BLaER1 (cell line): ENCODE results near the gene GPRC5D.

Source experiments
- H3K27ac ChIP-seq: shearing (Covaris generic); formaldehyde crosslinking; 2 replicates; pipeline ENCODE4 v1.8.1; 2022
- H3K27me3 ChIP-seq: shearing (Covaris generic); formaldehyde crosslinking; 2 replicates; pipeline ENCODE4 v1.8.1; 2022
- H3K36me3 ChIP-seq: shearing (Covaris generic); formaldehyde crosslinking; 2 replicates; pipeline ENCODE4 v1.8.1; 2022
- H3K4me1 ChIP-seq: shearing (Covaris generic); formaldehyde crosslinking; 2 replicates; pipeline ENCODE4 v1.8.1; 2022
- H3K4me2 ChIP-seq: shearing (Covaris generic); formaldehyde crosslinking; 2 replicates; pipeline ENCODE4 v1.8.1; 2022
- H3K4me3 ChIP-seq: shearing (Covaris generic); formaldehyde crosslinking; 2 replicates; pipeline ENCODE4 v1.8.1; 2022
- H3K9ac ChIP-seq: shearing (Covaris generic); formaldehyde crosslinking; 2 replicates; pipeline ENCODE4 v1.8.1; 2022
- H3K9me3 ChIP-seq: shearing (Covaris generic); formaldehyde crosslinking; 2 replicates; pipeline ENCODE4 v1.8.1; 2022
- H4K20me1 ChIP-seq: shearing (Covaris generic); formaldehyde crosslinking; 2 replicates; pipeline ENCODE4 v1.8.1; 2022
- Cebpa-rat ChIP-seq: shearing (Covaris generic); IDR thresholded peaks from 2 replicates; pipeline ENCODE4 v1.8.1; 2022

GPRC5D gene

DNA sequence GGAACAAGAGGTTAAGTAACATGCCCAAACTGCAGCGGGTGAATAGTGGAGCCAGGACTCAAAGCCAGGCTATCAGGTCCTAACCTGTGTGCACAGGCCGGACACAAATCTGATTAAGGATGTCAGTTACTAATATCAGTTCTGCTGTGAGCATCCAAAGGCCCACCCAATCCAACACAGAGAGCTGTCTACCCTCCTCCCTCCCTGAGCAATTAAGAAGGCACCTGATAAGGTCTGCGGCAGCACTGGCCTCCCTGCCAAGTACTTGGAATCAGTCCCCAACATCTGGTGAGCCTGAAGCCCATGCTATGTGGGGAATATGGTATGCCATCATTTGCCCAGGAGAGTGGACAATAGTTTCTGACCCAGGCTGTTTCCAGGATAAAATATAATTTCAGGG, 44.2 kb upstream of the GPRC5D start:
- Histone ChIP-seq H4K20me1 (no peaks in the 10 kb centered on the region), H3K36me3 (no peaks in the 10 kb centered on the region), H3K9ac (no peak overlapping the region), H3K27ac (no peak overlapping the region), H3K9me3 (no peaks in the 10 kb centered on the region), H3K4me3 (no peak overlapping the region), H3K4me1 (peaks cover 38% of the 10 kb centered on the region), H3K27me3 (peaks cover 9% of the 10 kb centered on the region), H3K4me2 (no peak overlapping the region)
- no peak for TF ChIP-seq Cebpa-rat

- H3K9me3 ChIP-seq = no peaks in the 10 kb centered on the region
- H3K4me1 ChIP-seq = peaks cover 41% of the 10 kb centered on the region
- H3K27me3 ChIP-seq = no peaks in the 10 kb centered on the region
- no peak overlapping the region for H3K4me2 ChIP-seq
- no peaks in the 10 kb centered on the region for H3K36me3 ChIP-seq
- no peak for TF ChIP-seq Cebpa-rat
- no peak overlapping the region for H3K9ac ChIP-seq
- H3K27ac ChIP-seq = no peak overlapping the region
- H3K4me3 ChIP-seq = no peak overlapping the region
- no peaks in the 10 kb centered on the region for H4K20me1 ChIP-seq
Measured at GRCh38 chr12:12995088-12995487, 43.1 kb upstream of the GPRC5D start.

GRCh38 chr12:12993367-12993766, 41.4 kb upstream of the GPRC5D start:
- no peak overlapping the region for H3K4me3 ChIP-seq
- no peaks in the 10 kb centered on the region for H3K9me3 ChIP-seq
- peaks cover 9% of the 10 kb centered on the region; the same call in 1 of the 2 replicates for H3K36me3 ChIP-seq
- no peak for TF ChIP-seq Cebpa-rat
- peaks cover 30% of the 10 kb centered on the region for H3K4me1 ChIP-seq
- no peak overlapping the region for H3K27ac ChIP-seq
- peak overlapping the region; percentile 34 for H3K4me2 ChIP-seq
- no peaks in the 10 kb centered on the region for H4K20me1 ChIP-seq
- no peak overlapping the region for H3K9ac ChIP-seq
- H3K27me3 ChIP-seq = no peaks in the 10 kb centered on the region

- H3K36me3 ChIP-seq = peaks cover 9% of the 10 kb centered on the region; the same call in 1 of the 2 replicates
- H3K9ac ChIP-seq = no peak overlapping the region
- no peaks in the 10 kb centered on the region for H4K20me1 ChIP-seq
- H3K27ac ChIP-seq = no peak overlapping the region
- no peaks in the 10 kb centered on the region for H3K9me3 ChIP-seq
- H3K4me1 ChIP-seq = peaks cover 30% of the 10 kb centered on the region
- peak overlapping the region; percentile 39 for H3K4me2 ChIP-seq
- no peak for TF ChIP-seq Cebpa-rat
- no peaks in the 10 kb centered on the region for H3K27me3 ChIP-seq
- no peak overlapping the region for H3K4me3 ChIP-seq
Measured at GRCh38 chr12:12992418-12993130, 40.6 kb upstream of the GPRC5D start.

- no peak overlapping the region for H3K9ac ChIP-seq
- no peak overlapping the region for H3K27ac ChIP-seq
- H3K4me1 ChIP-seq = peaks cover 25% of the 10 kb centered on the region
Measured at GRCh38 chr12:12990700-12991468, 38.9 kb upstream of the GPRC5D start.

DNA sequence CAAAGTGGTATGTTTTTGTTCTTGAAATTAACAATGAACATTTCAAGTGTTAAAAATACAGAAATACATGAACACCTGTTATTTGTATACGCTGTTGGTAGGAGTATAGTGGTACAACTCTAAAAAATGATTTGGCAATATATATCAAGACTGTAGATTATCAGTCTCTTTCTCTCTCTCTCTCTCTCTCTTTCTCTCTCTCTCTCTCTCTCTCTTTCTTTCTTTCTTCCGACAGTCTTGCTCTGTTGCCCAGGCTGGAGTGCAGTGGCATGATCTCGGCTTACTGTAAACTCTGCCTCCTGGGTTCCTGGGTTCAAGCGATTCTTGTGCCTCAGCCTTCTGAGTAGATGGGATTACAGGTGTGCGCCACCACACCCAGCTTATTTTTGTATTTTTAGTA, 35.5 kb upstream of the GPRC5D start:
- Histone ChIP-seq H3K9me3 (no peaks in the 10 kb centered on the region), H3K9ac (no peak overlapping the region), H4K20me1 (no peaks in the 10 kb centered on the region), H3K27ac (no peak overlapping the region), H3K4me1 (peaks cover 14% of the 10 kb centered on the region), H3K36me3 (peaks cover 24% of the 10 kb centered on the region), H3K4me2 (no peak overlapping the region), H3K4me3 (no peak overlapping the region), H3K27me3 (no peaks in the 10 kb centered on the region)
- no peak for TF ChIP-seq Cebpa-rat

More at GRCh38 chr12:12990700-12991468, 38.9 kb upstream of the GPRC5D start:
- no peaks in the 10 kb centered on the region for H3K27me3 ChIP-seq
- 0 out of 2 replicates have a peak overlapping the region, but pooled peaks have one; percentile 27 for H3K4me2 ChIP-seq
- H3K9me3 ChIP-seq = no peaks in the 10 kb centered on the region
- H3K36me3 ChIP-seq = peaks cover 22% of the 10 kb centered on the region
- no peaks in the 10 kb centered on the region for H4K20me1 ChIP-seq
- no peak overlapping the region for H3K4me3 ChIP-seq
- no peak for TF ChIP-seq Cebpa-rat

GRCh38 chr12:12986775-12987331, 34.9 kb upstream of the GPRC5D start:
- H3K9ac ChIP-seq = no peak overlapping the region
- peaks cover 9% of the 10 kb centered on the region for H3K4me1 ChIP-seq
- no peak overlapping the region for H3K27ac ChIP-seq
- no peak overlapping the region for H3K4me2 ChIP-seq
- TF ChIP-seq Cebpa-rat = no peak
- no peaks in the 10 kb centered on the region for H3K9me3 ChIP-seq
- H3K4me3 ChIP-seq = no peak overlapping the region
- no peaks in the 10 kb centered on the region for H3K27me3 ChIP-seq
- no peaks in the 10 kb centered on the region for H4K20me1 ChIP-seq
- H3K36me3 ChIP-seq = peaks cover 24% of the 10 kb centered on the region

GRCh38 chr12:12985817-12986408, 33.9 kb upstream of the GPRC5D start:
- H3K9ac ChIP-seq = no peak overlapping the region
- peaks cover 24% of the 10 kb centered on the region for H3K36me3 ChIP-seq
- no peak for TF ChIP-seq Cebpa-rat

GRCh38 chr12:12984149-12984548, 32.2 kb upstream of the GPRC5D start:
- Histone ChIP-seq H3K36me3 (peaks cover 30% of the 10 kb centered on the region), H3K9ac (no peak overlapping the region), H4K20me1 (no peaks in the 10 kb centered on the region), H3K4me2 (no peak overlapping the region), H3K27ac (no peak overlapping the region), H3K27me3 (no peaks in the 10 kb centered on the region), H3K4me1 (no peaks in the 10 kb centered on the region), H3K4me3 (no peak overlapping the region), H3K9me3 (no peaks in the 10 kb centered on the region)
- TF ChIP-seq Cebpa-rat = no peak

More at GRCh38 chr12:12985817-12986408, 33.9 kb upstream of the GPRC5D start:
- Histone ChIP-seq H3K4me3 (no peak overlapping the region), H3K27me3 (no peaks in the 10 kb centered on the region), H3K4me2 (no peak overlapping the region), H4K20me1 (no peaks in the 10 kb centered on the region), H3K9me3 (no peaks in the 10 kb centered on the region), H3K4me1 (peaks cover under 1% of the 10 kb centered on the region; the same call in 1 of the 2 replicates), H3K27ac (no peak overlapping the region)
